OCI-LY7 (cell line): ENCODE measurements around the gene SMG9. TPM values are rescaled to one million over a fixed set of nuclear protein-coding genes. Genes with fewer than 3 reads are reported as not detected.
A peak's percentile ranks its signal among the peaks of the same experiment; 100 is the strongest.

ENCODE experiments used
- BruUV-seq: library from RNA; stranded (reverse); fragments of 400-500 nt; replicated peaks from 2 replicates; lab custom pipeline; 2021; lab: Mats Ljungman, UMichigan
- CTCF ChIA-PET: fragments of 300-600 bp; sonication (Branson Sonifier 250); formaldehyde crosslinking; loops from one replicate; lab custom pipeline; 2022; ENCODE audit warnings: antibody characterized with exemption; ENCODE audit not compliant: unreplicated experiment; lab: Charles Lee
- POLR2A ChIA-PET: fragments of 300-600 bp; sonication (Branson Sonifier 250); formaldehyde crosslinking; loops from one replicate; lab custom pipeline; 2022; ENCODE audit warnings: antibody characterized with exemption; lab: Charles Lee
- DNase-seq: peaks from one replicate; pipeline ENCODE4 v3.0.0-alpha.2; 2015; ENCODE audit warnings: low spot score
- H2AFZ ChIP-seq: fragments of 200-600 bp; sonication (generic), shearing (Covaris generic); 2 replicates; pipeline ENCODE4 v1.6.1; 2014; ENCODE audit warnings: mild to moderate bottlenecking, antibody characterized with exemption, low read length, moderate library complexity
- H3K27ac ChIP-seq: fragments of 200-600 bp; sonication (generic); 2 replicates; pipeline ENCODE4 v1.5.1; 2014; ENCODE audit warnings: mixed run types, low read depth, mild to moderate bottlenecking, moderate library complexity, low read length, inconsistent platforms; ENCODE audit not compliant: poor library complexity, severe bottlenecking
- H3K36me3 ChIP-seq: fragments of 200-600 bp; sonication (generic); 2 replicates; pipeline ENCODE4 v1.6.1; 2014; ENCODE audit warnings: mild to moderate bottlenecking, antibody characterized with exemption, low read length, moderate library complexity, mixed read lengths; ENCODE audit not compliant: insufficient read depth
- H3K4me1 ChIP-seq: fragments of 200-600 bp; sonication (generic); 2 replicates; pipeline ENCODE4 v1.5.1; 2014; ENCODE audit warnings: mild to moderate bottlenecking, low read length; ENCODE audit not compliant: insufficient read depth, poor library complexity, severe bottlenecking
- H3K4me2 ChIP-seq: fragments of 200-600 bp; sonication (generic); 2 replicates; pipeline ENCODE4 v1.6.1; 2014; ENCODE audit warnings: mild to moderate bottlenecking, low read length
- H3K4me3 ChIP-seq: fragments of 200-600 bp; sonication (generic); 2 replicates; pipeline ENCODE4 v1.5.1; 2014; ENCODE audit warnings: mild to moderate bottlenecking, low read depth, low read length; ENCODE audit not compliant: poor library complexity, severe bottlenecking
- H3K79me2 ChIP-seq: fragments of 200-600 bp; sonication (generic); 2 replicates; pipeline ENCODE4 v1.6.1; 2016; ENCODE audit warnings: low read depth, mild to moderate bottlenecking, low read length, moderate library complexity, mixed read lengths; ENCODE audit not compliant: insufficient read depth
- H3K9me2 ChIP-seq: fragments of 200-600 bp; sonication (generic); 2 replicates; pipeline ENCODE4 v1.6.1; 2016; ENCODE audit warnings: mild to moderate bottlenecking, low read length, mixed read lengths; ENCODE audit not compliant: insufficient read depth
- H3K9me3 ChIP-seq: fragments of 200-600 bp; sonication (generic); 2 replicates; pipeline ENCODE4 v1.6.1; 2014; ENCODE audit warnings: mild to moderate bottlenecking, mixed run types, low read length, mixed read lengths
- H4K20me1 ChIP-seq: fragments of 200-600 bp; sonication (generic); 2 replicates; pipeline ENCODE4 v1.6.1; 2014; ENCODE audit warnings: mild to moderate bottlenecking, antibody characterized with exemption, low read length, moderate library complexity, mixed read lengths; ENCODE audit not compliant: insufficient read depth
- CTCF ChIP-seq: fragments of 200-600 bp; sonication (generic); conservative IDR thresholded peaks from 2 replicates; pipeline ENCODE4 v1.5.1; 2014; ENCODE audit warnings: mild to moderate bottlenecking, antibody characterized with exemption, low read length, moderate library complexity, mixed read lengths
- EZH2phosphoT487 ChIP-seq: fragments of 200-600 bp; sonication (generic); IDR thresholded peaks from 2 replicates; pipeline ENCODE4 v1.6.1; 2018; ENCODE audit warnings: low read depth, borderline replicate concordance, mild to moderate bottlenecking, mixed run types, antibody characterized with exemption, low read length, moderate library complexity, mixed read lengths
- intact Hi-C: fragments of 100-400 bp; cut with micrococcal nuclease; formaldehyde crosslinking; loops from one replicate; pipeline ENCODE4 v1.10.0; 2022; ENCODE audit not compliant: unreplicated experiment
- total RNA-seq, 2 experiments: library from RNA; depleted of rRNA in 1 of 2; stranded (reverse); fragments of >200 nt in 1 of 2; shearing (Covaris generic) in 1 of 2; gene quantifications; 2 replicates each; pipeline ENCODE4 v1.2.3, GENCODE V29; 2014 to 2022

SMG9 gene
- total RNA-seq, 2 experiments from 2014 or later: 65.6 to 75.5 TPM

DNA sequence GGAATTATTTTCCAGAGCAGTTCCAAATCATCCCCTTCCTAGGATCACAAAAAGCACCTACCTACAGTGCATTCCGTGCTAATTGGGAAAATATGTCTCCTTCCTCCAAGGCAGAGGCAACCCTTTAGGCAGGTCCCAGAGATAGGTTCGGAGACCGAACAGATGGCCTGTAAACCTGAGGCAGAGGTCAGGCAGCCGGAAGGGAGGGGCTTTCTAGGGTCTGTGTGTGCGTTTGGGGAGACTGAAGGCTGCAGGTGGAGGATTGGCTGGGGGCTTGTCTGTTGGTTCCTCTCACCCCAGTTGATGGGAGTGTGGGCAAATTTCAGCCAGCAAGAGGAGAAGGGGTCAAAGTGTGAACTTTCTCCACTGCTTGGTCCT, 19.0 kb upstream of the SMG9 start:
- Histone ChIP-seq H3K4me3 (no peak overlapping the region), H3K4me1 (peaks cover 44% of the 10 kb centered on the region), H3K9me2 (no peaks in the 10 kb centered on the region), H2AFZ (no peak overlapping the region), H3K9me3 (no peaks in the 10 kb centered on the region), H3K4me2 (no peak overlapping the region), H3K79me2 (peaks cover 20% of the 10 kb centered on the region), H3K36me3 (peaks cover 73% of the 10 kb centered on the region), H3K27ac (no peak overlapping the region), H4K20me1 (no peaks in the 10 kb centered on the region)
- TF ChIP-seq CTCF (no peak), EZH2phosphoT487 (no peak)
- BruUV-seq: no TSS peak
- CTCF ChIA-PET: no interaction called here
- intact Hi-C loops: no loop called here
- no peak for DNase-seq
- POLR2A ChIA-PET: no interaction called here

DNA sequence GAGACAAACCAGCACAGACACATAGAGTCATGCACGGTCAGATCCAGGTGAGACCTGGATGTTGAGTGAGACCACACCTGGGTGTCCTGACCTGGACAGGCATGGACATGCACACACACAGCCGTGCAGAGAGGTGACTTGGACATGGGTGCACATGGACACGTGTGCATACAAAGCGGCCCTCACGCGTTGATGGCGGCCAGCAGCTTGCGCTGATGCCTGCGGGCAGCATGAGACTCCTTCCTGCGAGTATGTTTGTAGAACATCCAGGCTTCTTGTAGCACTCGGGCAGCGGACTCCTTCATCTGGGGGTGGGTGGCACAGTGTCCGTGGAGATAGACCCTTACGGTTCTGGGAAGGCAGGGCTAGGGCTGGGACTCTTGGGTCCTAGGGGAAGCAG, 14.5 kb upstream of the SMG9 start:
- TF ChIP-seq CTCF: no peak
- no peak for TF ChIP-seq EZH2phosphoT487
- Histone ChIP-seq H3K27ac (no peak overlapping the region), H3K4me3 (no peak overlapping the region), H2AFZ (no peak overlapping the region), H3K9me3 (no peaks in the 10 kb centered on the region), H3K9me2 (no peaks in the 10 kb centered on the region), H4K20me1 (no peaks in the 10 kb centered on the region), H3K36me3 (peaks cover 92% of the 10 kb centered on the region), H3K4me1 (peaks cover 49% of the 10 kb centered on the region), H3K79me2 (no peaks in the 10 kb centered on the region), H3K4me2 (no peak overlapping the region)
- DNase-seq: no peak
- POLR2A ChIA-PET: interaction anchor here (1.1 kb wide), 1 partner anchor 8 kb away, joined by 3 read pairs; no protein-coding TSS in a partner anchor
- BruUV-seq: no TSS peak
- intact Hi-C loops: no loop called here
- CTCF ChIA-PET: interaction anchor here (0.7 kb wide), 1 partner anchor 7 kb away, joined by 3 read pairs; no protein-coding TSS in a partner anchor

DNA sequence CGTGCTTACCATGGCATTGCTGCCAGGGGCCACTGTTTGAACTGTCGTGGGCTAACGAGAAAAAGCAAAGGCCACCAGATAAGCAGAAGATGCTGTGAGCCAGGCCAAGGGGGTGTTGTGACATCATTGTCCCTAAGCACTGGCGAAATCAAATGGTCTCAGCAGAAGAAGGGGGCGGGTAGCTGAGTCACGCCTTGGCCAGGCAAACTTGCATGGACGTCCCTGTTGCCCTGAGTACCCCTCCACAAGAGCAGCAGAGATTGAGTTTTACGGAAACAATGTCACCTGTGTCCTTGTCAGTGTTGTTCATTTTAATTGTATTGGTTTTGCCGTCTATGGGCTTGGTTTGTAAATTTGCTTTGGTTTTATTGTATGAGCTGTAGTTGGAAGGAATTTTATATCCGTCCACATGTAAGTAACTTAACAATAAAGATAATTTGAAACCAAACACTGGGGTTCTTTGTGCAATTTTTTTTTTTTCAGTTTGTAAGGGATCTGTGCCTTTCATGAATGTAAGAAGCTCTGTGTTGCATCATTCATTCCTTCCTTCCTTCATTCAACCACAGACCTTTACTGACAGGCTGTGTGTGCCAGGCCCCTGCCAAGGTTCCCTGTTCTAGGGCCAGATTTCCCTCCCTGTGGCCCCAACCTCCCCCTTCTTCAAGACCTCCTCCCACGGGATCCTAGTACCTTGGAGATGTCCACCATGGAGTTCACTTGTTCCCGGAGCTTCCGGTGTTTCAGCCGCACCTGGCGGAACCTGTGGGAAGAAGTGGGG, 13.7 kb upstream of the SMG9 start:
- Histone ChIP-seq H4K20me1 (no peaks in the 10 kb centered on the region), H3K9me3 (no peaks in the 10 kb centered on the region), H3K4me2 (no peak overlapping the region), H3K36me3 (peaks cover 87% of the 10 kb centered on the region), H3K9me2 (no peaks in the 10 kb centered on the region), H2AFZ (no peak overlapping the region), H3K4me1 (peaks cover 54% of the 10 kb centered on the region), H3K79me2 (no peaks in the 10 kb centered on the region), H3K4me3 (no peak overlapping the region), H3K27ac (peak overlapping the region; percentile 96)
- no TSS peak for BruUV-seq
- intact Hi-C loops: no loop called here
- no peak for DNase-seq
- ChIA-PET POLR2A (interaction anchor here (1.1 to 6.7 kb wide), 2 partner anchors 8 to 10 kb away, joined by 3 to 49 read pairs; partner anchors contain the start of gene KCNN4), CTCF (interaction anchor here (0.7 kb wide), 1 partner anchor 8 kb away, joined by 3 read pairs; no protein-coding TSS in a partner anchor)
- no peak for TF ChIP-seq EZH2phosphoT487
- TF ChIP-seq CTCF: no peak
